Naive thymus-derived CD4-positive, alpha-beta T cell (primary cell): ENCODE measurements around the gene DPRX. TPM values are rescaled to one million over a fixed set of nuclear protein-coding genes. Genes with fewer than 3 reads are reported as not detected.

ENCODE experiments used
- ATAC-seq: fragments of 150-1000 bp; cut with Tn5 transposase; 2 replicates; pipeline ENCODE4 v1.10.0; 2021; ENCODE audit warnings: mild to moderate bottlenecking, moderate library complexity
- CTCF ChIA-PET: fragments of 350-600 bp; sonication (Branson Sonifier 250); formaldehyde crosslinking; loops from one replicate; lab custom pipeline; 2021; ENCODE audit warnings: antibody characterized with exemption; lab: Charles Lee
- POLR2A ChIA-PET: fragments of 350-600 bp; sonication (Branson Sonifier 250); formaldehyde crosslinking; loops from one replicate; lab custom pipeline; 2021; ENCODE audit warnings: antibody characterized with exemption, inconsistent platforms; lab: Charles Lee
- DNase-seq, 9 donors: peaks; one replicate each; pipeline versions ENCODE4 v3.0.0 to v3.0.0-alpha.2; 2020 to 2022; ENCODE audit warnings: mixed read lengths in 1 of 9
- H3K27ac ChIP-seq: one replicate; pipeline ENCODE4 v1.7.0; 2013; ENCODE audit warnings: mild to moderate bottlenecking, low read depth, low read length, moderate library complexity
- H3K27me3 ChIP-seq, 2 donors: one replicate each; pipeline ENCODE4 v1.7.0; 2013; ENCODE audit warnings: low read length in 2 of 2, mild to moderate bottlenecking in 2 of 2, moderate library complexity in 2 of 2; ENCODE audit not compliant: control insufficient read depth in 2 of 2, insufficient read depth in 2 of 2
- H3K36me3 ChIP-seq, 3 experiments: 1 replicate in 2 of 3; 2 replicates in 1 of 3; pipeline ENCODE4 v1.7.0; 2013; ENCODE audit warnings: low read length in 3 of 3, mild to moderate bottlenecking in 3 of 3, moderate library complexity in 1 of 3; ENCODE audit not compliant: insufficient read depth in 3 of 3, control insufficient read depth in 2 of 3
- H3K4me1 ChIP-seq, 2 donors: one replicate each; pipeline ENCODE4 v1.7.0; 2013; ENCODE audit warnings: low read length in 2 of 2, mild to moderate bottlenecking in 2 of 2, moderate library complexity in 1 of 2; ENCODE audit not compliant: control insufficient read depth in 2 of 2, insufficient read depth in 2 of 2
- H3K4me3 ChIP-seq: 2 replicates; pipeline ENCODE4 v1.7.0; 2013; ENCODE audit warnings: mild to moderate bottlenecking, low read length
- H3K9me3 ChIP-seq, 3 experiments: 1 replicate in 2 of 3; 2 replicates in 1 of 3; pipeline ENCODE4 v1.7.0; 2013; ENCODE audit warnings: low read length in 3 of 3; ENCODE audit not compliant: control insufficient read depth in 2 of 3
- H3K27ac Mint-ChIP-seq, 9 donors: one replicate each; pipeline ENCODE4 v1.8.0; 2020 to 2022; ENCODE audit warnings: mixed read lengths in 9 of 9, mild to moderate bottlenecking in 8 of 9, moderate library complexity in 5 of 9, inconsistent platforms in 2 of 9
- H3K27me3 Mint-ChIP-seq, 5 donors: one replicate each; pipeline ENCODE4 v1.8.0; 2021 to 2022; ENCODE audit warnings: mixed read lengths in 5 of 5, mild to moderate bottlenecking in 1 of 5
- H3K36me3 Mint-ChIP-seq, 5 donors: one replicate each; pipeline ENCODE4 v1.8.0; 2020 to 2022; ENCODE audit warnings: mixed read lengths in 5 of 5, mild to moderate bottlenecking in 3 of 5, inconsistent platforms in 1 of 5
- H3K4me1 Mint-ChIP-seq, 7 donors: one replicate each; pipeline ENCODE4 v1.8.0; 2020 to 2022; ENCODE audit warnings: mixed read lengths in 7 of 7, mild to moderate bottlenecking in 3 of 7, inconsistent platforms in 1 of 7
- H3K4me3 Mint-ChIP-seq, 10 donors: one replicate each; pipeline ENCODE4 v1.8.0; 2020 to 2022; ENCODE audit warnings: mild to moderate bottlenecking in 10 of 10, mixed read lengths in 10 of 10, moderate library complexity in 6 of 10, inconsistent platforms in 2 of 10
- H3K9me3 Mint-ChIP-seq, 11 donors: one replicate each; pipeline ENCODE4 v1.8.0; 2020 to 2022; ENCODE audit warnings: mixed read lengths in 11 of 11, mild to moderate bottlenecking in 4 of 11, inconsistent platforms in 1 of 11, moderate library complexity in 1 of 11
- intact Hi-C, 2 donors: fragments of 100-400 bp; cut with micrococcal nuclease; formaldehyde crosslinking; loops; one replicate each; pipeline ENCODE4 v1.15.1; 2023
- polyA plus RNA-seq, 2 donors: library from polyadenylated mRNA; unstranded; fragments of 300-500 nt; fragmentation: Illumina TruSeq; gene quantifications; one replicate each; pipeline ENCODE4 v1.2.3, GENCODE V29; 2021
- total RNA-seq, 6 experiments: library from RNA in 5 of 6; stranded (reverse) in 5 of 6; gene quantifications; 1 replicate in 5 of 6; 2 replicates in 1 of 6; pipeline ENCODE4 v1.2.3 and lab custom pipeline; 2021 to 2026

The DPRX gene
- total and polyA plus RNA-seq, 7 experiments from 2014 or later, result not detected

DNA sequence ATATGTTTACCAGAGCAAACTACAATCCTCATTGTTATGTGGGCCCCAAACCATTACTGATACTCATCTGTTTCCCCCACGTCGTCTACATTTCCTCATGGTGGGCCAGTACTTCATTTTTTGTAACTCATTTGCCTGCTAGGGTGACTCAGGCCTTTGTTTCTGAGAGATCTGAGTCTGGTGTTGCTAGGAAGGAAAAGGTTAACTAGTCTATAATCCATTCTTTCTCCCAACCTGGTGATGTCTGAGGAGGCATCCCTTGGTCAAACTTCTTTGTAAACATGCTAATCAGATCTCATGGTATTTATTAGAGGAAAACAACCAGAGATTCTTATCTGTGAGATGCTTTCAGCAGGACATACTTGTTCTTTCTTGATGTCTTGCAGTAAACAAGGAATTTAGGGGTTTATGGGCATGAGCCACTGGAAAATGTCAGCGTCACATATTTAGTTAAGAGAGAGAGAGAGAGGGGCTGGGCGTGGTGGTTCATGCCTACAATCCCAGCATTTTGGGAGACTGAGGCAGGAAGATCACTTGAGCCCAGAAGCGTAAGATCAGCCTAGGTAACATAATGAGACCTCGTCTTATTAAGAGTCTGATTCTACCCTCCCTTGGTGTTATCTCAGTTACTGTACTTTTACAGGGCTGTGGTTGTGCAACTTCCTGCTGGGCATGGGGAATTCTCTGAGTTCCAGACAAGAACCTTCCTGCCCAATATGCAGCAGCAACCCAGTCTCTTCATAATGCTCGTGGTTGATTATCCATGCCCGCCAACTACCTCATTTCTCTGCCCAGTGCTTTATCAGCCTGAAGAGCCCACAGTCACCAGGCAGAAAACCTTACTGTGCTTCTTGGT lies 9.7 kb upstream of the DPRX start:
- H3K27me3 Mint-ChIP-seq, result peaks cover 0 to 5% (median 0%) of the 10 kb centered on the region in 5 donors
- Histone ChIP-seq H3K27me3 (no peaks in the 10 kb centered on the region), H3K4me3 (no peak overlapping the region), H3K9me3 (no peaks in the 10 kb centered on the region), H3K36me3 (no peaks in the 10 kb centered on the region), H3K27ac (no peak overlapping the region), H3K4me1 (no peaks in the 10 kb centered on the region)
- H3K36me3 Mint-ChIP-seq, result peaks cover 0 to 4% (median 0%) of the 10 kb centered on the region in 5 donors
- intact Hi-C loops, result no loop called here
- DNase-seq (no peak), ATAC-seq (no peak)
- no peak overlapping the region for H3K27ac Mint-ChIP-seq
- peaks cover 0 to 4% (median 0%) of the 10 kb centered on the region in 7 donors for H3K4me1 Mint-ChIP-seq
- CTCF ChIA-PET, result no interaction called here
- POLR2A ChIA-PET, result no interaction called here
- H3K9me3 Mint-ChIP-seq, result peaks cover 0 to 62% (median 15%) of the 10 kb centered on the region in 11 donors
- no peak overlapping the region for H3K4me3 Mint-ChIP-seq

DNA sequence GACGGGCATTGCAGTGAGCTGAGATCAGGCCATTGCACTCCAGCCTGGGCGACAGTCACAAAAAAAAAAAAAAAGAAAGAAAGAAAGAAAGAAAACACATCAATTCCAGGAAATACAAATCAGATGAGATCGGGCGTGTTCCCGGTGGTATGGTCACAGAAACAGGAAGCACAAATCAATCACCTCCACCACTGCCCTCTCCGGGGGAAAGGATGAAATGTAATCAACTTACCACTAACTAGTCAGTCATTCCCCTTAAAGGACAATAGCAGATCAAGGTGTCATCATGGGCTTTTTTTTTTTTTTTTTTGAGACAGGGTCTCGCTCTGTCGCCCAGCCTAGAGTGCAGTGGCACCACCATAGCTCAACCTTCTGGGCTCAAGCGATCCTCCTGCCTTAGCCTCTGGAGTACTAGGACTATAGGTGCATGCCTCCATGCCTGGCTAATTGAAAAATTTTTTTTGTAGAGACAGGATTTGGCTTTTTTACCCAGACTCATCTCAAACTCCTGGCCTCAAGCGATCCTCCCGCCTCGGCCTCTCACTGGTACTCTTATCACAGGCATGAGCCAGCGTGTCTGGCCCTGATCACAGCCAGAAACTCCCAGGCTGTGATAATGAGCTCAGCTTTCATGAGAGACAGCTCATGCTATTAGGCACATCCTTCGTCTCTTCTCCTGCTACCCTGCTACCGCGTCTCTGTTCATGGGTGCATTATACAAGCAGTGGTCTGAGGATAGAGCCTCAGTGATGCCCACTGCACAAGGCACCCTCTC lies 6.8 kb upstream of the DPRX start:
- Histone ChIP-seq H3K27me3 (no peaks in the 10 kb centered on the region), H3K36me3 (no peaks in the 10 kb centered on the region), H3K4me1 (no peaks in the 10 kb centered on the region), H3K27ac (no peak overlapping the region), H3K4me3 (no peak overlapping the region), H3K9me3 (no peaks in the 10 kb centered on the region)
- H3K27ac Mint-ChIP-seq, result no peak overlapping the region
- peaks cover 0 to 5% (median 0%) of the 10 kb centered on the region in 5 donors for H3K27me3 Mint-ChIP-seq
- no peak overlapping the region for H3K4me3 Mint-ChIP-seq
- peaks cover 0 to 2% (median 0%) of the 10 kb centered on the region in 5 donors for H3K36me3 Mint-ChIP-seq
- DNase-seq (no peak), ATAC-seq (no peak)
- peaks cover 0 to 56% (median 16%) of the 10 kb centered on the region in 11 donors for H3K9me3 Mint-ChIP-seq
- CTCF ChIA-PET, result no interaction called here
- intact Hi-C loops, result no loop called here
- H3K4me1 Mint-ChIP-seq, result peaks cover 0 to 4% (median 0%) of the 10 kb centered on the region in 7 donors
- POLR2A ChIA-PET, result no interaction called here

DNA sequence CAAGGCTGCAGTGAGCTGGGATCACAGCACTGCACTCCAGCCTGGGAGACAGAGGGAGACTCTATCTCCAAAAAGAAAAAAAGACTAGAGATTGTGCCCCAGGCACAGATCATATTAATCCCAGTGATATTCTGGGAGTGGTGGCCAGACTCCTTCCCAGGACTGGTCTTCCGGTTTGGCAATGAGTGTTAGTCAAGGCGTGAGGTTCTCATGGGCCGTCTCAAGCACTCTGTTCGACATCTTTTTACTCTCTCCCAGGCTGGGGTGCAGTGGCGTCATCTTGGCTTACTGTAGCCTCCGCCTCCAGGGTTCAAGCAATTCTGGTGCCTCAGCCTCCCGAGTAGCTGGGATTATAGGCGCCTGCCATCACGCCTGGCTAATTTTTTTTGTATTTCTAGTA lies 5.3 kb upstream of the DPRX start:
- H3K4me1 ChIP-seq, result no peaks in the 10 kb centered on the region
- ATAC-seq (no peak), DNase-seq (no peak)
- CTCF ChIA-PET, result no interaction called here
- POLR2A ChIA-PET, result no interaction called here
- H3K27me3 ChIP-seq, result no peaks in the 10 kb centered on the region
- H3K9me3 ChIP-seq, result no peaks in the 10 kb centered on the region
- intact Hi-C loops, result no loop called here
- peaks cover 0 to 2% (median 0%) of the 10 kb centered on the region in 5 donors for H3K36me3 Mint-ChIP-seq
- no peak overlapping the region for H3K4me3 Mint-ChIP-seq
- peaks cover 0 to 51% (median 16%) of the 10 kb centered on the region in 11 donors for H3K9me3 Mint-ChIP-seq
- H3K27ac Mint-ChIP-seq, result no peak overlapping the region
- no peaks in the 10 kb centered on the region for H3K36me3 ChIP-seq
- peaks cover 0 to 4% (median 0%) of the 10 kb centered on the region in 7 donors for H3K4me1 Mint-ChIP-seq
- H3K27me3 Mint-ChIP-seq, result peaks cover 0 to 5% (median 0%) of the 10 kb centered on the region in 5 donors
- no peak overlapping the region for H3K27ac ChIP-seq
- no peak overlapping the region for H3K4me3 ChIP-seq

DNA sequence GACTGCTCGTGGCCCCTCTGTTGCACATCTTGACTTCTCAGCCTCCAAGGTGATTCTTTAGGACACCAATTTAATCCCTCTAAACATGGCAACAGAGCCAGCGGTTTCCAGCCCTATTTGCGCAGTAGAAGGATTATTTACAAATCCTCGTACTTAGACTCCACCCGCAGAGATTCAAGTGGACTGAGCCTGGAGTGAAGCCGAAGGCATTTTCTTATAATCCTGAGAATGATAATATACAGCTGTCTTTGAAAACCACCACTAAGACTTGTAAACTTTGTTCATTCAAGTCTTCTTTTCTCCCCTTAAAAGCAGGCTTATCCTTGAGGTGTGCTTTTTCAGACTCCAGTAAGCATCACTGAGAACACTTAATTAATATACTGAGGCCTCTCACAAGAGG lies 4.8 kb upstream of the DPRX start:
- Mint-ChIP-seq H3K4me1 (peaks cover 0 to 4% (median 0%) of the 10 kb centered on the region in 7 donors), H3K4me3 (no peak overlapping the region), H3K9me3 (peaks cover 0 to 51% (median 16%) of the 10 kb centered on the region in 11 donors), H3K27me3 (peaks cover 0 to 5% (median 0%) of the 10 kb centered on the region in 5 donors), H3K27ac (no peak overlapping the region), H3K36me3 (peaks cover 0 to 2% (median 0%) of the 10 kb centered on the region in 5 donors)
- DNase-seq, result no peak
- H3K4me3 ChIP-seq, result no peak overlapping the region
- no peak for ATAC-seq
- ChIA-PET CTCF (no interaction called here), POLR2A (no interaction called here)
- H3K27ac ChIP-seq, result no peak overlapping the region
- H3K27me3 ChIP-seq, result no peaks in the 10 kb centered on the region
- H3K36me3 ChIP-seq, result no peaks in the 10 kb centered on the region
- H3K4me1 ChIP-seq, result no peaks in the 10 kb centered on the region
- no peaks in the 10 kb centered on the region for H3K9me3 ChIP-seq
- intact Hi-C loops, result no loop called here

DNA sequence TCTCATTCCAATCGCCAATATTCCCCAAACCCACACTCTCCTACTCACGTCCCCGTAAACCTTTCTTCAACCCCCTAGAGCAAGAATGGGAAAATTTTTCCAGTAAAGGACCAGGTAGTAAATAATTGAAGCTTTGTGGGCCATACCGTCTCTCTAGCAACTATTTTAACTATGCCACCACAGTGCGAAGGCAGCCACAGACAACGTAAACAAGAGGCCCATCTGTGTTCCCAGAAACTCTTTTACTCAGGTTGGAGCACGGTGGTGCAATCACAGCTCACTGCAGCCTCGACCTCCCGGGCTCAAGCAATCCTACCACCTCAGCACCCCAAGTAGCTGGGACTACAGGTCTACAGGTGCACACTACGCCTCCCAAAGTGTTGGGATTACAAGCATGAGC lies 3.0 kb downstream of the DPRX start:
- Histone ChIP-seq H3K4me1 (no peaks in the 10 kb centered on the region), H3K9me3 (peaks cover 0 to 15% (median 0%) of the 10 kb centered on the region in 3 experiments), H3K4me3 (no peak overlapping the region), H3K27ac (no peak overlapping the region), H3K36me3 (no peaks in the 10 kb centered on the region), H3K27me3 (no peaks in the 10 kb centered on the region)
- ATAC-seq (no peak), DNase-seq (no peak)
- peaks cover 0 to 6% (median 0%) of the 10 kb centered on the region in 5 donors for H3K36me3 Mint-ChIP-seq
- no peak overlapping the region for H3K27ac Mint-ChIP-seq
- H3K27me3 Mint-ChIP-seq, result peaks cover 0 to 6% (median 5%) of the 10 kb centered on the region in 5 donors
- no peak overlapping the region for H3K4me3 Mint-ChIP-seq
- intact Hi-C loops, result no loop called here
- H3K4me1 Mint-ChIP-seq, result no peaks in the 10 kb centered on the region
- CTCF ChIA-PET, result no interaction called here
- H3K9me3 Mint-ChIP-seq, result peaks cover 3 to 59% (median 25%) of the 10 kb centered on the region in 11 donors
- POLR2A ChIA-PET, result no interaction called here

DNA sequence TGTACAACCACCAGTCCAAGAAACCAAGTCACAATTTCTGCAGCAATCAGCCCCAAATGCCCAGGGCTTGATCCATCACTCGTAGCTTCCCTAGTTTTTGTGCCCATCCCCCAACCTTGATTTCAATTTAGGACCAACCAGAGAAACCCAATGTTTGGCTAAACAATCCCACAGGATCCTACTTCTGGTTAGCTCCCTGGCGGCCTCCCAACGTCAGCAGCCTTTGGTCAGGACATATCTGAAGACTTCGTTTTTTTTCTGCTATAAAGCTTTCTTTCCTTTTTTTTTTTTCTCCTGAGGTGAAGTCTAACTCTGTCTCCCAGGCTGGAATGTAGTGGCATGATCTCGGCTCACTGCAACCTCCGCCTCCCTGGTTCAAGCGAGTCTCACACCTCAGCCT lies 7.7 kb downstream of the DPRX start:
- peaks cover 3 to 71% (median 35%) of the 10 kb centered on the region in 11 donors for H3K9me3 Mint-ChIP-seq
- no peak for ATAC-seq

More for the DNA sequence above, 7.7 kb downstream of the DPRX start:
- Histone ChIP-seq H3K36me3 (no peaks in the 10 kb centered on the region), H3K4me3 (no peak overlapping the region), H3K9me3 (peaks cover 0 to 15% (median 0%) of the 10 kb centered on the region in 3 experiments), H3K4me1 (no peaks in the 10 kb centered on the region), H3K27me3 (no peaks in the 10 kb centered on the region), H3K27ac (no peak overlapping the region)
- POLR2A ChIA-PET, result no interaction called here
- peaks cover 0 to 6% (median 5%) of the 10 kb centered on the region in 5 donors for H3K27me3 Mint-ChIP-seq
- H3K27ac Mint-ChIP-seq, result no peak overlapping the region
- H3K36me3 Mint-ChIP-seq, result peaks cover 0 to 6% (median 3%) of the 10 kb centered on the region in 5 donors
- no peak for DNase-seq
- CTCF ChIA-PET, result no interaction called here
- no peak overlapping the region for H3K4me3 Mint-ChIP-seq
- H3K4me1 Mint-ChIP-seq, result no peaks in the 10 kb centered on the region
- intact Hi-C loops, result no loop called here
